Measurements from ENCODE around the gene LCN6. TPM values are rescaled to one million over a fixed set of nuclear protein-coding genes. Genes with fewer than 3 reads are reported as not detected.
"Not testable (repeated sequence)": the region's sequence is repeated elsewhere in the genome, so short reads cannot be mapped to it uniquely, and the experiment has no call there.

LCN6 gene
- total and polyA plus RNA-seq, 9 of the 15 experiments (the other 6 are each of a cell fraction or from before 2014, with no cell fraction given), result 0.10 to 0.45 (median 0.37) TPM; not detected in 5

DNA sequence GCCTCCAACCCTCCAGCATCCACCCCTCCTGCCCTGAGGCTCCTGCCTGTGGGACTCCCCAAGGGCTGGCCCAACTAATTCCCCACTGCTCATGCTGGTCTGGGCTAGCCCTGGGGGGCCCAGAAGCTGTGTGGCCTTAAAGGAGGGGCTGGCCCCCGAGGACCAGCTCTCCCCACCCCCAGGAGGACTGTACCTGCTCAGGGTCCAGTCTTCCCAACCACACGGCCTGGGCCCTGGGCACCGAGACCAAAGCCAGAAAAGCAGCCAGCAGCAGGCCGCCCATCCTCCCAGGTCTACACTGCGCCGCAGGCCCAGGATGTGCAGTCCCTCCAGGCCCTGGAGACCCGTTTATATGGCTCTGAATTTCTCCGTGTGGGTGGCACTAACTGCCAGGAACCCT is at the start of gene LCN6 (continued):
- TF ChIP-seq NCOA2 (IDR thresholded peaks at IDR 0.05; ENCODE audit: partially characterized antibody in 2 of 2) (no peak), UBTF (IDR thresholded peaks at IDR 0.05; ENCODE audit: borderline replicate concordance in 1 of 2, low read depth in 2 of 2, low read length in 2 of 2) (no peak)

GRCh38 chr9:136796775-136797347 is 48.5 kb upstream of the LCN6 start:
- in situ Hi-C loops (cut with MboI), result loop anchor here (25.0 kb wide), 1 partner anchor 440 kb away; the partner anchor contains the start of genes CYSRT1, RNF224, SLC34A3 and TUBB4B
- Histone ChIP-seq H3K36me3 (ENCODE audit: control insufficient read depth, insufficient read depth, low read length) (peaks cover 18% of the 10 kb centered on the region; the same call in 1 of the 3 replicates), H3K4me2 (ENCODE audit: insufficient read depth, low read length) (peak overlapping the region; percentile 50; the same call in 1 of the 2 replicates), H3K79me2 (ENCODE audit: control insufficient read depth, insufficient read depth, low read length) (peaks cover 12% of the 10 kb centered on the region), H3K4me1 (replicated peaks in 1 of 2; ENCODE audit: control insufficient read depth in 2 of 2, insufficient read depth in 2 of 2, low read length in 2 of 2) (peaks cover 58 to 77% of the 10 kb centered on the region in 2 experiments; a peak in 4 of 5 replicates), H3K27ac (ENCODE audit: extremely low read depth, low read depth, low read length) (peak overlapping the region; percentile 36; the same call in 1 of the 3 replicates)
- peak; percentile 67 for FAIRE-seq
- H3K9me3 ChIP-seq (replicated peaks; ENCODE audit: control insufficient read depth, insufficient read depth, low read depth, low read length); ATAC-seq; BruUV-seq (replicated peaks); H3K9ac ChIP-seq (ENCODE audit: insufficient read depth in 1 of 2, low read depth in 2 of 2, low read length in 2 of 2); H2AFZ ChIP-seq (ENCODE audit: low read depth, low read length); POLR2A ChIA-PET; H3K4me3 ChIP-seq; H3K9me1 ChIP-seq (ENCODE audit: control insufficient read depth, insufficient read depth, low read length); H3K27me3 ChIP-seq (ENCODE audit: control insufficient read depth in 2 of 2, insufficient read depth in 2 of 2, low read length in 2 of 2); intact Hi-C loops (cut with micrococcal nuclease); H4K20me1 ChIP-seq (replicated peaks; ENCODE audit: control insufficient read depth, insufficient read depth, low read length); CTCF ChIA-PET (ENCODE audit: low intra/inter-chr PET ratio): not testable (repeated sequence)
- WGBS (ENCODE audit: insufficient coverage, low coverage, missing lambda C conversion rate), result 1% methylated on average over 10 of the region's 10 CpGs
- DNase-seq (ENCODE audit: extremely low read depth in 1 of 4, low spot score in 3 of 4), result peak in 1 of 4 experiments; percentile 43
- TF ChIP-seq ZNF263 (CRISPR knock-in tag; IDR thresholded peaks at IDR 0.05; ENCODE audit: borderline replicate concordance) (0 out of 2 replicates have a peak, but pooled peaks have one; percentile 44), LEF1 (IDR thresholded peaks at IDR 0.05) (peak; percentile 46; the same call in 1 of the 2 replicates), HDAC1 (IDR thresholded peaks at IDR 0.05) (peak in 1 of 2 experiments; percentile 13; a peak in 1 of 4 replicates), CBFA2T2 (conservative IDR thresholded peaks at IDR 0.05) (peak; percentile 24; the same call in 1 of the 2 replicates), KDM1A (IDR thresholded peaks at IDR 0.05) (peak in 1 of 2 experiments; percentile 51; a peak in 2 of 4 replicates), PHF21A (IDR thresholded peaks at IDR 0.05; ENCODE audit: borderline replicate concordance, low read depth) (peak; percentile 29; the same call in 1 of the 2 replicates), NCOR1 (IDR thresholded peaks at IDR 0.05) (peak; percentile 33; the same call in 1 of the 2 replicates), SMARCA4 (IDR thresholded peaks at IDR 0.05) (0 out of 2 replicates have a peak, but pooled peaks have one; percentile 32), ARID1B (IDR thresholded peaks at IDR 0.05) (peak; percentile 35; the same call in 1 of the 2 replicates), ZNF766 (CRISPR knock-in tag; conservative IDR thresholded peaks at IDR 0.05) (0 out of 2 replicates have a peak, but pooled peaks have one; percentile 26), MTA3 (IDR thresholded peaks at IDR 0.05; ENCODE audit: borderline replicate concordance) (0 out of 2 replicates have a peak, but pooled peaks have one; percentile 23), CTBP1 (IDR thresholded peaks at IDR 0.05; ENCODE audit: borderline replicate concordance) (peak; percentile 44; the same call in 1 of the 2 replicates)
- TF ChIP-seq, protein P1, sequence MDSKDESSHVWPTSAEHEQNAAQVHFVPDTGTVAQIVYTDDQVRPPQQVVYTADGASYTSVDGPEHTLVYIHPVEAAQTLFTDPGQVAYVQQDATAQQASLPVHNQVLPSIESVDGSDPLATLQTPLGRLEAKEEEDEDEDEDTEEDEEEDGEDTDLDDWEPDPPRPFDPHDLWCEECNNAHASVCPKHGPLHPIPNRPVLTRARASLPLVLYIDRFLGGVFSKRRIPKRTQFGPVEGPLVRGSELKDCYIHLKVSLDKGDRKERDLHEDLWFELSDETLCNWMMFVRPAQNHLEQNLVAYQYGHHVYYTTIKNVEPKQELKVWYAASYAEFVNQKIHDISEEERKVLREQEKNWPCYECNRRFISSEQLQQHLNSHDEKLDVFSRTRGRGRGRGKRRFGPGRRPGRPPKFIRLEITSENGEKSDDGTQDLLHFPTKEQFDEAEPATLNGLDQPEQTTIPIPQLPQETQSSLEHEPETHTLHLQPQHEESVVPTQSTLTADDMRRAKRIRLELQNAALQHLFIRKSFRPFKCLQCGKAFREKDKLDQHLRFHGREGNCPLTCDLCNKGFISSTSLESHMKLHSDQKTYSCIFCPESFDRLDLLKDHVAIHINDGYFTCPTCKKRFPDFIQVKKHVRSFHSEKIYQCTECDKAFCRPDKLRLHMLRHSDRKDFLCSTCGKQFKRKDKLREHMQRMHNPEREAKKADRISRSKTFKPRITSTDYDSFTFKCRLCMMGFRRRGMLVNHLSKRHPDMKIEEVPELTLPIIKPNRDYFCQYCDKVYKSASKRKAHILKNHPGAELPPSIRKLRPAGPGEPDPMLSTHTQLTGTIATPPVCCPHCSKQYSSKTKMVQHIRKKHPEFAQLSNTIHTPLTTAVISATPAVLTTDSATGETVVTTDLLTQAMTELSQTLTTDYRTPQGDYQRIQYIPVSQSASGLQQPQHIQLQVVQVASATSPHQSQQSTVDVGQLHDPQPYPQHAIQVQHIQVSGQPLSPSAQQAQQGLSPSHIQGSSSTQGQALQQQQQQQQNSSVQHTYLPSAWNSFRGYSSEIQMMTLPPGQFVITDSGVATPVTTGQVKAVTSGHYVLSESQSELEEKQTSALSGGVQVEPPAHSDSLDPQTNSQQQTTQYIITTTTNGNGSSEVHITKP (IDR thresholded peaks at IDR 0.05; ENCODE audit: partially characterized antibody), result peak; percentile 48

Data from K562 (cell line).